Adrenal gland (tissue), 12 donors: ENCODE results near the gene TULP4. TPM values are rescaled to one million over a fixed set of nuclear protein-coding genes. Genes with fewer than 3 reads are reported as not detected.
"Not testable (repeated sequence)": the region's sequence is repeated elsewhere in the genome, so short reads cannot be mapped to it uniquely, and the experiment has no call there.

Experiments used
- DNase-seq, 7 donors: peaks; one replicate each; pipeline ENCODE4 v3.0.0-alpha.2; 2019 to 2020
- H3K27ac ChIP-seq, 5 donors: fragments of 200-600 bp; sonication (generic) in 4 of 5; 1 replicate in 3 of 5; 2 replicates in 2 of 5; pipeline versions ENCODE4 v1.5.1 to v1.8.0; 2016 to 2020; ENCODE audit warnings: mild to moderate bottlenecking in 1 of 5
- H3K27me3 ChIP-seq: fragments of 200-600 bp; 2 replicates; pipeline ENCODE4 v1.8.0; 2021
- H3K36me3 ChIP-seq, 2 donors: fragments of 200-600 bp; replicated peaks in 1 of 2; 1 replicate in 1 of 2; 2 replicates in 1 of 2; pipeline versions ENCODE4 v1.5.1 to v1.8.0; 2018 to 2022
- H3K4me1 ChIP-seq, 2 donors: fragments of 200-600 bp; replicated peaks in 1 of 2; 1 replicate in 1 of 2; 2 replicates in 1 of 2; pipeline versions ENCODE4 v1.5.1 to v1.8.0; 2018 to 2021
- H3K4me3 ChIP-seq, 4 donors: fragments of 200-600 bp; sonication (generic) in 3 of 4; one replicate each; pipeline ENCODE4 v1.5.1; 2016 to 2018
- H3K9me3 ChIP-seq, 3 donors: fragments of 200-600 bp; sonication (generic) in 1 of 3; replicated peaks in 1 of 3; 1 replicate in 2 of 3; 2 replicates in 1 of 3; pipeline versions ENCODE4 v1.5.1 to v1.8.0; 2016 to 2021
- POLR2A ChIP-seq, 2 donors: fragments of 450-650 bp; IDR thresholded peaks; one replicate each; pipeline ENCODE4 v1.6.1; 2017; ENCODE audit warnings: antibody characterized with exemption in 2 of 2, mild to moderate bottlenecking in 2 of 2, moderate library complexity in 1 of 2
- WGBS, 4 donors: extraction: QIAGEN DNeasy Blood & Tissue Kit in 2 of 4; methylation state at CpG; one replicate each; pipeline versions ENCODE4 v1.1.5 to v1.1.7; 2013 to 2017; 5-methylcytosine and 5-hydroxymethylcytosine counted together
- intact Hi-C, 2 donors: fragments of 100-400 bp; cut with DNase I; formaldehyde crosslinking; loops; one replicate each; pipeline versions ENCODE4 v1.14.1 to v1.15.0; 2022 to 2023
- polyA plus RNA-seq, 3 donors: library from polyadenylated mRNA; stranded (reverse); fragments of 200-250 nt in 2 of 3; fragments of 350-450 nt in 1 of 3; fragmentation: Illumina TruSeq in 1 of 3; extraction: RNeasy Lipid Tissue Mini Kit (QIAGEN cat#74804) in 1 of 3; gene quantifications; one replicate each; pipeline ENCODE4 v1.2.3, GENCODE V29; 2013 to 2014
- total RNA-seq, 9 donors: library from RNA; depleted of rRNA in 4 of 9; stranded (reverse); fragments of >200 nt in 4 of 9; fragments of 120-200 nt in 1 of 9; fragmentation: NEBNext Ultra II Directional in 1 of 9; extraction: Animal tissue kit (Norgen Biotek cat#: 25700) in 1 of 9; gene quantifications; one replicate each; pipeline versions ENCODE4 v1.1.0 to v1.2.4, GENCODE V29; 2013 to 2023
- TF ChIP-seq, protein P1 (sequence below), 6 experiments: fragments of 450-650 bp in 4 of 6; fragments of 200-600 bp in 2 of 6; sonication (generic) in 1 of 6; IDR thresholded peaks; 1 replicate in 5 of 6; 2 replicates in 1 of 6; pipeline versions ENCODE4 v1.5.1 to v1.8.0; 2016 to 2021; ENCODE audit warnings: antibody characterized with exemption in 6 of 6, mild to moderate bottlenecking in 2 of 6, moderate library complexity in 1 of 6
- donor health status: healthy with polysubstance abuse.
- donor health status: Bipolar disorder and iron deficiency.
- donor health status: DM: yes; HTN: yes; CAD: no.
- donor health status: DM: no; HTN: no; CAD: no.
- donor health status: DM: no; HTN: no; CAD: no.
- donor health status: DM: yes; HTN: yes; CAD: no.

Gene TULP4
- total and polyA plus RNA-seq, 12 donors: 1.9 to 89.6 (median 61.4) TPM

DNA sequence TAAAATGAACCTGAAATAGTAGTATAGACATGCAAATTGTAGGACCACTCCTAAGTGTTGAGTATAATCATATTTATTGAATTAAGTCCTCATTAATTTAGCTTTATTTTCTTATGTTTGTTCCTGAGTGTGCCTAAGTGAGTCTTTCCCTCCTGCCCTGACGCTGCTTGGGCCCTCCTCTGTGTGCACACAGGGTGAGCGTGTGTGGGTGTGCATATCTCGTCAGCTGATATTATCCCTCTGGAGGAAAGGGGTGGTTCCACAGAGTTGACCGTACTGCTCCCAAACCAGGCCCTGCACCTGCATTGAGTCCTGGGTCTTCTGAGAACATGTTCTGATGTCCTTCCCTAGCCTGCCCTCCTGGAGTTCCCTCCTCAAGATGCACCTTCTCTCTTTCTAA lies 28.0 kb downstream of the TULP4 start:
- H3K4me1 ChIP-seq: no peaks in the 10 kb centered on the region
- intact Hi-C loops: no loop called here
- TF ChIP-seq, protein P1, sequence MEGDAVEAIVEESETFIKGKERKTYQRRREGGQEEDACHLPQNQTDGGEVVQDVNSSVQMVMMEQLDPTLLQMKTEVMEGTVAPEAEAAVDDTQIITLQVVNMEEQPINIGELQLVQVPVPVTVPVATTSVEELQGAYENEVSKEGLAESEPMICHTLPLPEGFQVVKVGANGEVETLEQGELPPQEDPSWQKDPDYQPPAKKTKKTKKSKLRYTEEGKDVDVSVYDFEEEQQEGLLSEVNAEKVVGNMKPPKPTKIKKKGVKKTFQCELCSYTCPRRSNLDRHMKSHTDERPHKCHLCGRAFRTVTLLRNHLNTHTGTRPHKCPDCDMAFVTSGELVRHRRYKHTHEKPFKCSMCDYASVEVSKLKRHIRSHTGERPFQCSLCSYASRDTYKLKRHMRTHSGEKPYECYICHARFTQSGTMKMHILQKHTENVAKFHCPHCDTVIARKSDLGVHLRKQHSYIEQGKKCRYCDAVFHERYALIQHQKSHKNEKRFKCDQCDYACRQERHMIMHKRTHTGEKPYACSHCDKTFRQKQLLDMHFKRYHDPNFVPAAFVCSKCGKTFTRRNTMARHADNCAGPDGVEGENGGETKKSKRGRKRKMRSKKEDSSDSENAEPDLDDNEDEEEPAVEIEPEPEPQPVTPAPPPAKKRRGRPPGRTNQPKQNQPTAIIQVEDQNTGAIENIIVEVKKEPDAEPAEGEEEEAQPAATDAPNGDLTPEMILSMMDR (IDR thresholded peaks at IDR 0.05): no peak
- no peak for TF ChIP-seq POLR2A (IDR thresholded peaks at IDR 0.05)
- no peaks in the 10 kb centered on the region for H3K27me3 ChIP-seq
- DNase-seq: no peak
- H3K4me3 ChIP-seq: no peak overlapping the region
- H3K9me3 ChIP-seq: no peaks in the 10 kb centered on the region
- H3K27ac ChIP-seq: no peak overlapping the region
- no peaks in the 10 kb centered on the region for H3K36me3 ChIP-seq
- 83 to 98% (median 88%) methylated on average over 4 of the region's 4 CpGs for WGBS, 4 donors

DNA sequence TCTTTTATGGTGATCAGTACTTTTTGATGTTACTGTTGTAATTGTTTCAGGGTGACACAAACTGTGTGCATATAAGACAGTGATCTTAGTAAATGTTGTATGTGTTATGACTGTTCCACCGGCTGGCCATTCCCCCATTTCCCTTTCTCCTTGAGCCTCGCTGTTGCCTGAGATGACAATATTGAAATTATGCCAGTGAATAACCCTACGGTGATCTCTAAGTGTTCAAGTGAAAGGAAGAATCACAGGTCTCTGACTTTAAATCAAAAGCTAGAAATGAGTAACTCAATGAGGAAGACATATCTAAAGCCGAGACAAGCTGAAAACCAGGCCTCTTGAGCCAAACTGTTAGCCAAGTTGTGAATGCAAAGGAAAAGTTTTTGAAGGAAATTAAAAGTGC lies 32.3 kb downstream of the TULP4 start:
- intact Hi-C loops: no loop called here
- H3K27me3 ChIP-seq: no peaks in the 10 kb centered on the region
- H3K9me3 ChIP-seq: no peaks in the 10 kb centered on the region
- no peak for TF ChIP-seq POLR2A (IDR thresholded peaks at IDR 0.05)
- TF ChIP-seq, protein P1 (IDR thresholded peaks at IDR 0.05): no peak
- no peak overlapping the region for H3K27ac ChIP-seq
- 87 to 97% (median 90%) methylated on average over 4 of the region's 4 CpGs for WGBS, 4 donors
- H3K36me3 ChIP-seq: no peaks in the 10 kb centered on the region
- no peak overlapping the region for H3K4me3 ChIP-seq
- DNase-seq: no peak
- H3K4me1 ChIP-seq: no peaks in the 10 kb centered on the region

DNA sequence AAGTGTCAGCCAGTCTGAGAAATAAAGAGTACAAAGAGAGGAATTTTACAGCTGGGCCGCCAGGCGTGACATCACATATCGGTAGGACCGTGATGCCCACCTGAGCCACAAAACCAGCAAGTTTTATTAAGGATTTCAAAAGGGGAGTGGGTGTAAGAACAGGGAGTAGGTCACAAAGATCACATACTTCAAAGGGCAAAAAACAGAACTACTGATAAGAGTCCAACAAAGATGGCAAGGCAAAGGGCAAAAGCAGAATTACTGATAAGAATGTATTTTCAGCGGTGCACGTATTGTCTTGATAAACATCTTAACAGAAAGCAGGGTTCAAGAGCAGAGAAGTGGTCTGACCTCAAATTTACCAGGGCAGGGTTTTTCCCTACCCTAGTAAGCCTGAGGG lies 33.2 kb downstream of the TULP4 start:
- H3K27me3 ChIP-seq, H3K4me1 ChIP-seq, intact Hi-C loops, H3K27ac ChIP-seq, H3K4me3 ChIP-seq, H3K9me3 ChIP-seq, DNase-seq, H3K36me3 ChIP-seq: not testable (repeated sequence)
- WGBS, 4 donors: 84 to 91% (median 85%) methylated on average over 6 of the region's 6 CpGs

DNA sequence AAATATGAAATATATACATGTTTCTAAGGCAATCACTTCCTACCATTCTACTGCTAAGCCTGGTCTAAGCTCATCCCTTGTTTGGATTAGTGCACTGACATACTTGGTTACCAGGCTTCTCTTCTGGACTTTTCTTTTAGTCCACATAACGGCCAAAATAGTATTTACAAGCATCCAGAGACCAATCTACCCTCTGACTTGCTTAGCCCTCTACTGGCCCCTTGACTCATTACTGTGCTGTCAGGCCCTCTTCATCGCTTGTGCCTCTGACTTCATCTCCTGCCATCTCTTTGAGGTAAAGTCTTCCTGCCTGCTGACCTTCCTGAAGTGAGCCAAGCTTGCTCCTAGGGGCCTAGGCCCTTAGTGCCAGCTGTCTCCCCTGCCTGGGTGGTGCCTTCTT lies 35.1 kb downstream of the TULP4 start:
- no peak for TF ChIP-seq POLR2A (IDR thresholded peaks at IDR 0.05)
- TF ChIP-seq, protein P1 (IDR thresholded peaks at IDR 0.05): no peak
- Histone ChIP-seq H3K4me1 (no peaks in the 10 kb centered on the region), H3K9me3 (no peaks in the 10 kb centered on the region), H3K36me3 (no peaks in the 10 kb centered on the region), H3K4me3 (no peak overlapping the region), H3K27me3 (no peaks in the 10 kb centered on the region), H3K27ac (no peak overlapping the region)
- DNase-seq: no peak
- intact Hi-C loops: no loop called here
- 97 to 100% (median 98%) methylated on average over 2 of the region's 2 CpGs for WGBS, 4 donors

DNA sequence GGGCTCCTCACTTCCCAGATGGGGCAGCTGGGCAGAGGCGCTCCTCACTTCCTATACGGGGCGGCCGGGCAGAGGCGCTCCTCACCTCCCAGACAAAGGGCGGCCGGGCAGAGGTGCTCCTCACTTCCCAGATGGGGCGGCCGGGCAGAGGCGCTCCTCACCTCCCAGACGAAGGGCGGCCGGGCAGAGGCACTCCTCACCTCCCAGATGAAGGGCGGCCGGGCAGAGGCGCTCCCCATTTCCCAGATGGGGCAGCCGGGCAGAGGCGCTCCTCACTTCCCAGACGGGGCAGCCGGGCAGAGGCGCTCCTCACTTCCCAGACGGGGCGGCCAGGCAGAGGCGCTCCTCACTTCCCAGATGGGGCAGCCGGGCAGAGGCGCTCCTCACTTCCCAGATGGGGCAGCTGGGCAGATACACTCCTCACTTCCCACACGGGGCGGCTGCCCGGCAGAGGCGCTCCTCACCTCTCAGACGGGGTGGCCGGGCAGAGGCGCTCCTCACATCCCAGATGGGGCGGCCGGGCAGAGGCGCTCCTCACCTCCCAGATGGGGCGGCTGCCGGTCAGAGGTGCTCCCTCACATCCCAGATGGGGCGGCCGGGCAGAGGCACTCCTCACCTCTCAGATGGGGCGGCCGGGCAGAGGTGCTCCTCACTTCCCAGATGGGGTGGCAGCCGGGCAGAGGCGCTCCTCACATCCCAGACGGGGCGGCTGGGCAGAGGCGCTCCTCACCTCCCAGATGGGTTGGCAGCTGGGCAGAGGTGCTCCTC lies 36.7 kb downstream of the TULP4 start:
- intact Hi-C loops, H3K4me3 ChIP-seq, H3K36me3 ChIP-seq, H3K27ac ChIP-seq, H3K4me1 ChIP-seq, H3K9me3 ChIP-seq, H3K27me3 ChIP-seq, DNase-seq: not testable (repeated sequence)
- WGBS, 4 donors: 77 to 93% (median 86%) methylated on average over 11 to 47 of the region's 47 CpGs

DNA sequence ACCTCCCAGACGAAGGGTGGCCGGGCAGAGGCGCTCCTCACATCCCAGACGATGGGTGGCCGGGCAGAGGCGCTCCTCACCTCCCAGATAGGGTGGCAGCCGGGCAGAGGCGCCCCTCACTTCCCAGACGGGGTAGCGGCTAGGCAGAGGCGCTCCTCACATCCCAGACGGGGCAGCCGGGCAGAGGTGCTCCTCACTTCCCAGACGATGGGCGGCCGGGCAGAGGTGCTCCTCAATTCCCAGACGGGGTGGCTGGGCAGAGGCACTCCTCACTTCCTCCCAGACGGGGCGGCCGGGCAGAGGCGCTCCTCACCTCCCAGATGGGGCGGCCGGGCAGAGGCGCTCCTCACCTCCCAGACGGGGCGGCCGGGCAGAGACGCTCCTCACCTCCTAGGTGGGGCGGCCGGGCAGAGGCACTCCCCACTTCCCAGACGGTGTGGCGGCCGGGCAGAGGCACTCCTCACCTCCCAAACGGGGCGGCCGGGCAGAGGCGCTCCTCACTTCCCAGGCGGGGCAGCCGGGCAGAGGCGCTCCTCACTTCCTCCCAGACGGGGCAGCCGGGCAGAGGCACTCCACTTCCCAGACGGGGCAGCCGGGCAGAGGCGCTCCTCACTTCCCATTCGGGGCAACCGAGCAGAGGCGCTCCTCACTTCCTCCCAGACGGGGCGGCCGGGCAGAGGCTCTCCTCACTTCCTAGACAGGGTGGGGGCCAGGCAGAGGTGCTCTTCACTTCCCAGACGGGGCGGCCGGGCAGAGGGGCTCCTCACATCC lies 37.4 kb downstream of the TULP4 start:
- H3K27me3 ChIP-seq, H3K4me3 ChIP-seq, H3K4me1 ChIP-seq, DNase-seq, H3K36me3 ChIP-seq, intact Hi-C loops, H3K9me3 ChIP-seq, H3K27ac ChIP-seq: not testable (repeated sequence)
- WGBS, 4 donors: 90 to 98% (median 94%) methylated on average over 2 to 54 of the region's 54 CpGs

DNA sequence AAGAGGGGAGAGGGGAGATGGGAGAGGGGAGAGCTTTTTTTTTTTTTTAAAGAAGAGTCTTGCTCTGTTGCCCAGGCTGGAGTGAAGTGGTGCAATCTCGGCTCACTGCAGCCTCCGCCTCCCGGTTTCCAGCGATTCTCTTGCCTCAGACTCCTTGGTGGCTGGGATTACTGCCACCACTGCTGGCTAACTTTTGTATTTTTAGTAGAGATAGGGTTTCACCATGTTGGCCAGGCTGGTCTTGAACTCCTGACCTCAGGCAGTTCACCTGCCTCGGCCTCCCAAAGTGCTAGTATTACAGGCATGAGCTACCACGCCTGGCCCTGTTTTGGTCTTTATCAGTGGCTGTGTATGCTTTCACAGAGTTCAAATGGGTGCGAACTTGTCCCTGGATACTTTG lies 38.5 kb downstream of the TULP4 start:
- H3K9me3 ChIP-seq, H3K4me1 ChIP-seq, H3K27me3 ChIP-seq, H3K4me3 ChIP-seq, intact Hi-C loops, H3K36me3 ChIP-seq, H3K27ac ChIP-seq, DNase-seq: not testable (repeated sequence)
- 95 to 99% (median 98%) methylated on average over 7 of the region's 7 CpGs for WGBS, 4 donors
